ENCODE results near the gene TM9SF1.

DNA sequence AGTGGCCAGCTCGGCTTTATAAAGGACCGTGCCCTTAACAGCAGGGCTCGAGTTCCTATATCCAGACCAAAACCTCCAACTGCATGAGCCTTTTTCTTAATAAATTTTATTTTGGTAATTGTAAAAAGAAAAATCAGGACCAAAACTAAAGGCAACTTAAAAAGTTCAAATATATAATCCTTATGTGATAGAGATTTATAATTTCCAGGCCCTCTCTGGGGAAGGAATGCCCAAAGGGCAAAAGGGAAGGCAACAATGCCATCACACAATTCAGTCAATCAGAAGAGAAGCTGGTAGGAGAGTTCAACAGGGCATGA, 6.2 kb downstream of the TM9SF1 start:
- TF ChIP-seq, protein P1, sequence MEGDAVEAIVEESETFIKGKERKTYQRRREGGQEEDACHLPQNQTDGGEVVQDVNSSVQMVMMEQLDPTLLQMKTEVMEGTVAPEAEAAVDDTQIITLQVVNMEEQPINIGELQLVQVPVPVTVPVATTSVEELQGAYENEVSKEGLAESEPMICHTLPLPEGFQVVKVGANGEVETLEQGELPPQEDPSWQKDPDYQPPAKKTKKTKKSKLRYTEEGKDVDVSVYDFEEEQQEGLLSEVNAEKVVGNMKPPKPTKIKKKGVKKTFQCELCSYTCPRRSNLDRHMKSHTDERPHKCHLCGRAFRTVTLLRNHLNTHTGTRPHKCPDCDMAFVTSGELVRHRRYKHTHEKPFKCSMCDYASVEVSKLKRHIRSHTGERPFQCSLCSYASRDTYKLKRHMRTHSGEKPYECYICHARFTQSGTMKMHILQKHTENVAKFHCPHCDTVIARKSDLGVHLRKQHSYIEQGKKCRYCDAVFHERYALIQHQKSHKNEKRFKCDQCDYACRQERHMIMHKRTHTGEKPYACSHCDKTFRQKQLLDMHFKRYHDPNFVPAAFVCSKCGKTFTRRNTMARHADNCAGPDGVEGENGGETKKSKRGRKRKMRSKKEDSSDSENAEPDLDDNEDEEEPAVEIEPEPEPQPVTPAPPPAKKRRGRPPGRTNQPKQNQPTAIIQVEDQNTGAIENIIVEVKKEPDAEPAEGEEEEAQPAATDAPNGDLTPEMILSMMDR (IDR thresholded peaks at IDR 0.05), result no peak
- TF ChIP-seq POLR2AphosphoS5 (IDR thresholded peaks at IDR 0.05) (no peak), POLR2A (IDR thresholded peaks at IDR 0.05) (no peak)

Measured in breast epithelium (tissue), 3 donors.